H1 (cell line): ENCODE data around the gene PRKD1. TPM values are rescaled to one million over a fixed set of nuclear protein-coding genes. Genes with fewer than 3 reads are reported as not detected.

Source experiments
- CTCF ChIA-PET: fragments of 300-600 bp; sonication (Branson Sonifier 250); formaldehyde crosslinking; loops from one replicate; lab custom pipeline; 2021; ENCODE audit not compliant: partially characterized antibody; lab: Charles Lee
- POLR2A ChIA-PET: fragments of 300-600 bp; sonication (Branson Sonifier 250); formaldehyde crosslinking; loops from one replicate; lab custom pipeline; 2021; ENCODE audit warnings: inconsistent platforms; ENCODE audit not compliant: partially characterized antibody; lab: Charles Lee
- DNase-seq, 2 experiments: peaks; one replicate each; pipeline versions ENCODE4 v3.0.0 to v3.0.0-alpha.2; 2010 to 2022; ENCODE audit warnings: low spot score in 2 of 2, low read depth in 1 of 2, mixed read lengths in 1 of 2
- FAIRE-seq: peaks from 2 replicates; lab custom pipeline; 2011; peaks lifted over from hg19 to GRCh38; lab: Jason Lieb, UNC
- H2AFZ ChIP-seq: 2 replicates; pipeline ENCODE4 v1.8.1; 2012; ENCODE audit warnings: low read length, inconsistent platforms
- H2AK5ac ChIP-seq: 2 replicates; pipeline ENCODE4 v1.6.1; 2013; ENCODE audit warnings: low read depth, low read length
- H2BK120ac ChIP-seq: replicated peaks from 2 replicates; pipeline ENCODE3; 2013; ENCODE audit warnings: low read depth, low read length, inconsistent platforms
- H2BK12ac ChIP-seq: 2 replicates; pipeline ENCODE4 v1.6.1; 2013; ENCODE audit warnings: low read depth, low read length
- H2BK15ac ChIP-seq: 2 replicates; pipeline ENCODE4 v1.6.1; 2013; ENCODE audit warnings: low read length
- H2BK20ac ChIP-seq: 2 replicates; pipeline ENCODE4 v1.6.1; 2013; ENCODE audit warnings: low read length
- H2BK5ac ChIP-seq: 2 replicates; pipeline ENCODE4 v1.6.1; 2013; ENCODE audit warnings: low read depth, low read length
- H3K14ac ChIP-seq: 2 replicates; pipeline ENCODE4 v1.6.1; 2013; ENCODE audit warnings: inconsistent platforms; ENCODE audit not compliant: insufficient read length
- H3K18ac ChIP-seq: 2 replicates; pipeline ENCODE4 v1.6.1; 2013; ENCODE audit warnings: low read length; ENCODE audit errors: extremely low read depth
- H3K23ac ChIP-seq: 2 replicates; pipeline ENCODE4 v1.6.1; 2013; ENCODE audit warnings: inconsistent platforms; ENCODE audit not compliant: insufficient read length
- H3K23me2 ChIP-seq: 2 replicates; pipeline ENCODE4 v1.6.1; 2013; ENCODE audit warnings: low read depth, low read length
- H3K27ac ChIP-seq: 2 replicates; pipeline ENCODE4 v1.6.1; 2011; ENCODE audit warnings: low read depth, low read length, inconsistent platforms
- H3K27me3 ChIP-seq, 4 experiments: replicated peaks in 1 of 4; 1 replicate in 1 of 4; 2 replicates in 3 of 4; pipeline versions ENCODE4 v1.6.1 to v1.8.1; 2011 to 2013; ENCODE audit warnings: low read length in 3 of 4, mild to moderate bottlenecking in 3 of 4, inconsistent platforms in 2 of 4, mixed read lengths in 2 of 4, moderate library complexity in 1 of 4; ENCODE audit not compliant: control insufficient read depth in 3 of 4, insufficient read depth in 3 of 4; ENCODE audit errors: extremely low read depth in 1 of 4
- H3K36me3 ChIP-seq, 4 experiments: 2 replicates each; pipeline versions ENCODE4 v1.6.1 to v1.8.1; 2011 to 2013; ENCODE audit warnings: mild to moderate bottlenecking in 4 of 4, low read length in 3 of 4, moderate library complexity in 2 of 4, control low read depth in 1 of 4, inconsistent platforms in 1 of 4; ENCODE audit not compliant: insufficient read depth in 4 of 4, control insufficient read depth in 2 of 4
- H3K4ac ChIP-seq: replicated peaks from 2 replicates; pipeline ENCODE3; 2013; ENCODE audit warnings: low read length, low read depth, mixed read lengths, inconsistent platforms; ENCODE audit not compliant: insufficient read length
- H3K4me1 ChIP-seq, 4 experiments: replicated peaks in 1 of 4; 1 replicate in 1 of 4; 2 replicates in 3 of 4; pipeline versions ENCODE4 v1.6.1 to v1.8.1; 2011 to 2013; ENCODE audit warnings: low read length in 3 of 4, inconsistent platforms in 2 of 4, mixed read lengths in 1 of 4; ENCODE audit not compliant: insufficient read depth in 4 of 4, control insufficient read depth in 3 of 4
- H3K4me2 ChIP-seq, 2 experiments: 2 replicates each; pipeline versions ENCODE4 v1.6.1 to v1.8.1; 2011 to 2013; ENCODE audit warnings: low read depth in 2 of 2, low read length in 2 of 2, control low read depth in 1 of 2, inconsistent platforms in 1 of 2, mild to moderate bottlenecking in 1 of 2; ENCODE audit not compliant: insufficient read depth in 1 of 2
- H3K4me3 ChIP-seq, 4 experiments: fragments of 200-600, 300-600 bp in 1 of 4; sonication (generic), shearing (Covaris generic), sonication (Bioruptor Twin) in 1 of 4; 2 replicates each; pipeline versions ENCODE4 v1.5.1 to v1.8.1; 2011 to 2016; ENCODE audit warnings: low read length in 4 of 4, low read depth in 3 of 4, control low read depth in 2 of 4, inconsistent platforms in 2 of 4, mild to moderate bottlenecking in 2 of 4, mixed read lengths in 1 of 4, moderate library complexity in 1 of 4; ENCODE audit not compliant: insufficient read depth in 2 of 4; ENCODE audit errors: extremely low read depth in 1 of 4
- H3K56ac ChIP-seq: replicated peaks from 2 replicates; pipeline ENCODE3; 2013; ENCODE audit warnings: low read depth, mild to moderate bottlenecking, mixed read lengths, low read length, inconsistent platforms; ENCODE audit not compliant: insufficient read length
- H3K79me1 ChIP-seq: 2 replicates; pipeline ENCODE4 v1.6.1; 2013; ENCODE audit warnings: low read depth, low read length, control low read depth
- H3K79me2 ChIP-seq, 2 experiments: 2 replicates each; pipeline versions ENCODE4 v1.6.1 to v1.8.1; 2012 to 2013; ENCODE audit warnings: low read length in 2 of 2, mild to moderate bottlenecking in 2 of 2, inconsistent platforms in 1 of 2; ENCODE audit not compliant: insufficient read depth in 2 of 2, control insufficient read depth in 1 of 2
- H3K9ac ChIP-seq, 4 experiments: replicated peaks in 1 of 4; 1 replicate in 1 of 4; 2 replicates in 3 of 4; pipeline versions ENCODE4 v1.6.1 to v1.8.1; 2011 to 2013; ENCODE audit warnings: low read depth in 3 of 4, low read length in 3 of 4, control low read depth in 2 of 4, mild to moderate bottlenecking in 2 of 4, moderate library complexity in 2 of 4, inconsistent platforms in 1 of 4; ENCODE audit errors: extremely low read depth in 1 of 4
- H3K9me3 ChIP-seq, 2 experiments: 2 replicates each; pipeline versions ENCODE4 v1.6.1 to v1.8.1; 2012 to 2013; ENCODE audit warnings: mild to moderate bottlenecking in 2 of 2, moderate library complexity in 2 of 2, control low read depth in 1 of 2, inconsistent platforms in 1 of 2, low read depth in 1 of 2, low read length in 1 of 2, mixed read lengths in 1 of 2; ENCODE audit not compliant: insufficient read depth in 2 of 2
- H4K20me1 ChIP-seq, 2 experiments: replicated peaks in 1 of 2; 2 replicates each; pipeline versions ENCODE3 to v1.8.1; 2011 to 2013; ENCODE audit warnings: inconsistent platforms in 2 of 2, low read length in 2 of 2, mild to moderate bottlenecking in 1 of 2; ENCODE audit not compliant: insufficient read depth in 2 of 2, control insufficient read depth in 1 of 2
- H4K5ac ChIP-seq: 2 replicates; pipeline ENCODE4 v1.6.1; 2013; ENCODE audit warnings: low read length, low read depth, mixed read lengths, inconsistent platforms; ENCODE audit not compliant: insufficient read length
- H4K8ac ChIP-seq: 2 replicates; pipeline ENCODE4 v1.8.0; 2013; ENCODE audit warnings: mild to moderate bottlenecking, moderate library complexity, low read length, inconsistent platforms; ENCODE audit not compliant: insufficient read depth; ENCODE audit errors: extremely low read depth
- H4K91ac ChIP-seq: replicated peaks from 2 replicates; pipeline ENCODE3; 2013; ENCODE audit warnings: low read length, mixed read lengths, inconsistent platforms; ENCODE audit not compliant: insufficient read length
- E2F6 ChIP-seq: IDR thresholded peaks from 2 replicates; pipeline ENCODE4 v1.6.1; 2012; ENCODE audit warnings: inconsistent platforms
- RFX5 ChIP-seq: IDR thresholded peaks from 2 replicates; pipeline ENCODE4 v1.6.1; 2011; ENCODE audit warnings: low read depth, low read length, improper control_type of control experiment, borderline replicate concordance
- SRF ChIP-seq: IDR thresholded peaks from 2 replicates; pipeline ENCODE4 v1.6.1; 2011; ENCODE audit warnings: mild to moderate bottlenecking, low read depth, low read length, moderate library complexity
- YY1 ChIP-seq: IDR thresholded peaks from 2 replicates; pipeline ENCODE4 v1.6.1; 2011; ENCODE audit warnings: low read depth, mild to moderate bottlenecking, low read length
- polyA plus RNA-seq, 7 experiments: library from polyadenylated mRNA; depleted of rRNA in 3 of 7; stranded (reverse) in 5 of 7; unstranded in 2 of 7; fragments of >200 nt in 5 of 7; fragments of 200-250 nt in 2 of 7; gene quantifications; 1 replicate in 5 of 7; 2 replicates in 1 of 7; 4 replicates in 1 of 7; pipeline versions ENCODE4 v1.2.1 to v1.2.3, GENCODE V29; 2011 to 2013; ENCODE audit warnings: missing spikeins in 2 of 7, mixed read lengths in 2 of 7
- total RNA-seq: library from RNA; stranded (reverse); fragmentation: NEBNext Ultra II Directional; extraction: Animal tissue kit (Norgen Biotek cat#: 25700); gene quantifications from 2 replicates; pipeline ENCODE4 v1.2.1, GENCODE V29; 2021

Gene PRKD1
- total and polyA plus RNA-seq, 2 of the 8 experiments (the other 6 are each of a cell fraction or from before 2014, with no cell fraction given) = 3.6 to 6.8 TPM

GRCh38 chr14:29803045-29803444 lies 124.6 kb downstream of the PRKD1 start:
- Histone ChIP-seq H3K36me3 (no peaks in the 10 kb centered on the region), H3K23me2 (no peaks in the 10 kb centered on the region), H3K14ac (no peak overlapping the region), H2AFZ (no peak overlapping the region), H3K9me3 (no peaks in the 10 kb centered on the region), H3K4me2 (no peak overlapping the region), H3K27me3 (no peaks in the 10 kb centered on the region), H3K4ac (no peak overlapping the region), H3K4me3 (no peak overlapping the region), H2BK15ac (no peak overlapping the region), H3K27ac (no peak overlapping the region), H4K5ac (no peak overlapping the region), H3K56ac (no peak overlapping the region), H3K23ac (no peak overlapping the region), H2AK5ac (no peak overlapping the region), H3K79me2 (no peaks in the 10 kb centered on the region), H3K4me1 (peaks cover 0 to 9% (median 5%) of the 10 kb centered on the region in 4 experiments; a peak in 4 of 7 replicates), H3K79me1 (no peaks in the 10 kb centered on the region), H3K9ac (no peak overlapping the region), H2BK20ac (no peak overlapping the region), H4K8ac (no peak overlapping the region), H2BK5ac (no peak overlapping the region), H2BK120ac (no peak overlapping the region), H4K91ac (no peak overlapping the region), H3K18ac (no peak overlapping the region), H4K20me1 (no peaks in the 10 kb centered on the region), H2BK12ac (no peak overlapping the region)
- ChIA-PET CTCF (no interaction called here), POLR2A (no interaction called here)
- TF ChIP-seq E2F6 (no peak), SRF (no peak), RFX5 (no peak), YY1 (no peak)
- DNase-seq (no peak), FAIRE-seq (no peak)
